ENCODE results near the gene IFNA21. TPM values are rescaled to one million over a fixed set of nuclear protein-coding genes. Genes with fewer than 3 reads are reported as not detected.
A peak's percentile ranks its signal among the peaks of the same experiment; 100 is the strongest.
"Not testable (repeated sequence)": the region's sequence is repeated elsewhere in the genome, so short reads cannot be mapped to it uniquely, and the experiment has no call there.

The IFNA21 gene
- total RNA-seq, 2 donors from 2014 or later = not detected

DNA sequence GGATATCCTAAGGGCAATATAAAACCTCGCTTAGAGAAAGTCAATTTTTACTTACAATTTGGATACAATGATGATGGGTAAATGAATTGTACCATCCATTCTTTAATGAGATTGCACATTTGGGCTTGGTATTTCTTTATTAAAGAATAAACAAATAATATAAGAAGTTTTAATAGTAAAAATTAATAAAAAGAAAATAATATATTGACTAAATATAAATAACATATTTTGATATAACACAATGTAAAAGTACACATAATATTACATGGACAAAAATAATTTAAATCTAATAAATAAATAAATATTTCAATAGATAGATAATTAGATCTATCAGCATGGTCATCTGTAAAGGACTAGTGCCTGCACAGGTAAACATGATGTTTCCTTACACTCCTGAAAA lies 944 bp downstream of the IFNA21 start:
- H3K9me3 Mint-ChIP-seq = no peaks in the 10 kb centered on the region
- H3K4me3 Mint-ChIP-seq = no peak overlapping the region
- H3K27me3 Mint-ChIP-seq = no peaks in the 10 kb centered on the region
- H3K4me1 Mint-ChIP-seq = peaks cover 10% of the 10 kb centered on the region
- no peaks in the 10 kb centered on the region for H3K36me3 Mint-ChIP-seq (ENCODE audit: low read depth)
- H3K27ac Mint-ChIP-seq = no peak overlapping the region
- no peak for ATAC-seq (replicated peaks)

DNA sequence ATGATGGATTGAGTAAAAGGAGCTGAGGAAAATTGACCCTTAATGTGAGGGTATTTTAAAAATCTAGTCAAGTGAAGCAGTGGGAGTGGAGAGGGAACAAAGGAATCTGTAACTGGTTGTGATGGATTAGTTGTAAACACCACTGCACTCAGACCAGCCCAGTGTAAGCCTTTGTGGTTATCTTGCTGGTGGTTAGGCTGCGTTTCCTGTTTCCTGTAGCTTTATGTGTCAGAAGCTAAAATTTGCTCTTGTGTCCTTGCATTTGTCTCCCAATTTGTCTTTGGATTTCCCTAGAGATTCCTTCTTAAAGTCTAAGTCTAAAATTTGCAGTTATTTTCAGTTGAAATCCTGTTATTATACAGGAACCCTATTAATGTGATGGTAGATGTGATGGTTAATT lies 6.3 kb downstream of the IFNA21 start:
- Mint-ChIP-seq H3K36me3 (ENCODE audit: low read depth) (no peaks in the 10 kb centered on the region), H3K27ac (no peak overlapping the region), H3K27me3 (no peaks in the 10 kb centered on the region), H3K4me3 (peak overlapping the region; percentile 28), H3K4me1 (peaks cover 19% of the 10 kb centered on the region), H3K9me3 (no peaks in the 10 kb centered on the region)
- peak; percentile 64 for ATAC-seq (replicated peaks)

DNA sequence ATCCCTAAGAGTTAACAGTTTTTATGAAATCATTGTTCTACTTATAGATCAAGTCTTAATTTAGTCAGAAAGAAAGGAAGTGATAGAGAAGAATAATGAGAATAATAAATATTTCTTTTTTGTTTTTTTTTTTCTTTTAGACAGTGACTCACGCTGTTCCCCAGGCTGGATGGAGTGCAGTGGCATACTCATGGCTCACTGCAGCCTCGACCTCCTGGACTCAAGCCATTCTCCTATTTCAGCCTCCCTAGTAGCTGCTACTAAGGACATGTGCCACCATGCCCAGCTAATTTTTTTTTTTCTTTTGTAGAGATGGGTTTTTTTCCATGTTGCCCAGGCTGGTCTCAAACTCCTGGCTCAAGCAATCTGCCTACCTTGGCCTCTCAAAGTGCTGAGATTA lies 11.0 kb downstream of the IFNA21 start:
- no peak for ATAC-seq (replicated peaks)
- no peak overlapping the region for H3K4me3 Mint-ChIP-seq
- H3K27ac Mint-ChIP-seq = no peak overlapping the region
- H3K9me3 Mint-ChIP-seq = no peaks in the 10 kb centered on the region
- H3K27me3 Mint-ChIP-seq = no peaks in the 10 kb centered on the region
- H3K4me1 Mint-ChIP-seq = peaks cover 9% of the 10 kb centered on the region
- H3K36me3 Mint-ChIP-seq (ENCODE audit: low read depth) = no peaks in the 10 kb centered on the region

DNA sequence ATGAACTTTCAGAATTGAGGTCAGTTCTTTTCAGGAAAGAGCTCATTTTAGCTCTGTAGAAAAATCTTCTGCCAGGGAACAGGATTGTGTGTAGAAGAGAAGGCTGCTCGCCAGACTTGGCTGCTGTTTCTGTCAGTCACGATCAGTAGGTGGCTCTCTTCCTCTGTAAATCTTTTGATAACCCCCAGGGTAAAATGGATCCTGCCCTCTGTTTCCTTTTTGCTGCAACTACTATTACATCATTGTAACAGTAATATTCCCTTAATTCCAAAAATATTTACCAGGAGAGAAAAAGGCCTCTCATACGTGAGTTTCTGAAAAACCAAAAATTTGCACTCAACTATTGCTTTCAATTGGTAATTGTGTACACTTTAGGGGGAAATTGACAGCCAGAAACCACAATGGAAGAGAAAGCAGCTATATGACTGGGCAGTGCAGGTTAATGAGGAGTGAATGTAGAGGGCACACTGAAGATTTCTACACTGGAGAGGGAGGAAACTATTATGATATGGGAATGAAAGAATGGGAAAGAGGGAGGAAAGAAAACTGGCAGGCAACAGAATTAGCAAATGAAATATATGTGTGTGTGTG lies 12.3 kb downstream of the IFNA21 start:
- Mint-ChIP-seq H3K4me3 (no peak overlapping the region), H3K27ac (no peak overlapping the region), H3K4me1 (peaks cover 2% of the 10 kb centered on the region), H3K36me3 (ENCODE audit: low read depth) (no peaks in the 10 kb centered on the region), H3K9me3 (no peaks in the 10 kb centered on the region), H3K27me3 (no peaks in the 10 kb centered on the region)
- peak; percentile 32 for ATAC-seq (replicated peaks)

DNA sequence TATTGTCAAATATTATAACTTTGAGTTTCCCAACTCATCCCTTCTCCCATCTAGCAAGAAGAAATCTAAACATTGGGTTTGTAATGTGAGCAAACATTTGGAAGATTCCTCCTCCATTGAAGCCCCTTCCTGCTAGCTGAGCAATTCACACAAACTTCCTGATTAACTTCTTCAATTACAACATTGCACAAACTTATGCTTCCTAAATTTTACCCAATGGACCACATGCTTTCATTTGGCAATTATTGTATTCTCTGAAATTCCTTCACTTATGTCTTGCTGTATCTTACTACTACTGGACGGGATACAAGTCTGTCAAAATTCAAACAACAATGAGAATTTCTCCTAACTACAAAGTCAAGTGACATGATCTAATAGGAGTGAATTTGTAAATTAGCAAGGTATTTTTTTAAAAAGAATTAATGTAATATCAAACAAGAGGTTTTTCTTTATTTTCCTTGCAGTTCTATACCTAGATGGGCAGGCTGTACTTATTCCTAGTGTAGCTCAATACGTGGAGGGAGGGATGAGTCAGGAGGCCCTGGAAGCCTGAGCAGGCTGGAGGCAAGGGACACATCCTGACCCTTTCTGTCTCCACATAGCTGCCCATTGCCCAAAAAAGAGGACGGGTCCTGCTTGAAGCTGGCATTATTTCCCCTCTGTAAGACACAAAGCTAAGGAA lies 13.0 kb downstream of the IFNA21 start:
- Mint-ChIP-seq H3K27me3 (no peaks in the 10 kb centered on the region), H3K4me3 (no peak overlapping the region), H3K36me3 (ENCODE audit: low read depth) (no peaks in the 10 kb centered on the region), H3K9me3 (no peaks in the 10 kb centered on the region), H3K27ac (no peak overlapping the region), H3K4me1 (no peaks in the 10 kb centered on the region)
- no peak for ATAC-seq (replicated peaks)

DNA sequence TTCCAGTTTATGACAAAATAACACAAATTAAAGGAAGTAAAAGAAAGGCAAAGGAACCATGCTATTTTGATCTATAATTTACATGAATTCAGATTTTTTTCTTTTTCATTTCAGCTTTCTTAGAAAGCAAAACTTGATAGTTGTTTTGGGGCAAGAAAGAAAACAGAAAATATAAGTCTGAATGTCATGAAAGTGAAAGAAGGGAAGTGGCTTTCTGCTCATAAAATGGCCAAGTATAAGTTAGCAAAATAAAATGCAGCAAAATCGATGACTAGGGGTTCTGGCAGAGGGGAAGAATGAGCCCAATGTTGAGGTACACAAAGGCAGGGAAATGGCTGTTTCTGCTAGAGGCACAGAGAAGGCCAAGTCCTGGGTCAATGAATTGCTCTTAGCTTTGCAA lies 21.9 kb downstream of the IFNA21 start:
- H3K36me3 Mint-ChIP-seq (ENCODE audit: low read depth) = no peaks in the 10 kb centered on the region
- no peak overlapping the region for H3K4me3 Mint-ChIP-seq
- H3K9me3 Mint-ChIP-seq = no peaks in the 10 kb centered on the region
- ATAC-seq (replicated peaks) = no peak
- no peak overlapping the region for H3K27ac Mint-ChIP-seq
- H3K27me3 Mint-ChIP-seq = no peaks in the 10 kb centered on the region
- peaks cover 5% of the 10 kb centered on the region for H3K4me1 Mint-ChIP-seq

DNA sequence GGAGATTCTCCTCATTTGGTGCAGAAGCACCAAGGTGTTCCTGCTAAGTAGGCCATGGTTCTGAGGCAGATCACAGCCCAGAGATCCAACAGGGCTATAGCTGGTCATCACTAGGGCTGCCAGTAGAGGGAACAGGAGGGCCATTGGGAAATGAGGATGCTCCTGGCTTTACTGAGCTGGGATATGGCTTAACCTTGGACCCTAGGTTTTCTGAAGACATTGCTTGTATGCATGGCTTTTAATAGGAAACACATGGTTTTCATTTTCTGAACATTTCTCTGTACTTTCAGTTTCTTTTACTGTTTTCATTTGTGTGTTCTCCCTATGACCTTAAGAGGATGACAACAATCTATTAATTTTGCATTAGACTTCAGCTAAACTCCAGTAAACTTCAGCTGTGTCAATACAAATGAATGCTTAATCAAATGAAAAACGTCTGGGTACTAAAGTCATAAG lies 25.0 kb downstream of the IFNA21 start, which contains the start of gene IFNW1:
TSS of gene IFNW1 (minus strand) at position 406 of the 456 bp plus-strand sequence. CDS start at position 144, 262 bp downstream.
- Mint-ChIP-seq H3K4me3 (no peak within 1 kb of the TSS), H3K4me1 (peaks cover 5% of the 10 kb centered on the region), H3K36me3 (ENCODE audit: low read depth) (no peaks in the 10 kb centered on the region), H3K27me3 (no peaks in the 10 kb centered on the region), H3K27ac (no peak within 1 kb of the TSS), H3K9me3 (no peaks in the 10 kb centered on the region)
- no peak for ATAC-seq (replicated peaks)

DNA sequence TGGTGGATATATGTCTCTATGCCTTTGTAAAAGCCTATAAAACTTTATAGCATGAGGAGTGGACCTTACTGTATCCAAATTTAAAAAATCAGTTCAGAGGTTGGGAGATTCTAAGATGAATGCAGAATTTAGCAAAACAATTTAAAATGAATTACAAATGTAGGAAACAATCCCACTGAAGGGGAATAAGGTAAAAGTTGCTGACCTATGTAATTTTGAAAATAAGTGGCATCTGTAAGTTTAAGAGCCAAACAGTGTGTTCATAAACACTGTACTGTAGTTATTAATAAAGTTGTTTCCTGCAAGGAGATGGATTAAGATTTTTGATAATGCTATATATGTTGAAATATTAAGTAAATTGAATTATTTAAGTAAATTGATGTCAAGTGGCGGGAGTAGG lies 29.4 kb downstream of the IFNA21 start:
- H3K36me3 Mint-ChIP-seq (ENCODE audit: low read depth) = no peaks in the 10 kb centered on the region
- no peaks in the 10 kb centered on the region for H3K4me1 Mint-ChIP-seq
- peaks cover 7% of the 10 kb centered on the region for H3K27me3 Mint-ChIP-seq
- no peak for ATAC-seq (replicated peaks)
- no peak overlapping the region for H3K27ac Mint-ChIP-seq
- no peak overlapping the region for H3K4me3 Mint-ChIP-seq
- no peaks in the 10 kb centered on the region for H3K9me3 Mint-ChIP-seq

DNA sequence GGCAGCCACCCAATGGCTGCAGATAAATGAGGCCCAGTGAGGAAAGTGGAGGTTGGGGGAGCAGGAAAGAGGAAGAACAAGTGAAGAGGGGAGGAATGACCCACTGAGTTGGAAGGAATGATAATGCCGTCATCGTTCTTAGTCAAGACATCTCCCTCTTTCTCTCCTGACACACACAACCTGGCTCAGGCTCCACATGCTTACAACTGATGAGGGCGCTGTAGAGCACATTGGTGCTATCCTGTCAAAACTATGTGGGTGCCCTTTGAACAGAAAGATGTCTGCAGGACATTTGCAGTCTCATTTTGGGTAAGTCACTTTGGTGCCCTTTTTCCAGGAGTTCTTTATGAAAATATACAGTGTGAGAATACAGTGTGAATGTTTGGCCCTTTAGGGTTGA lies 30.7 kb downstream of the IFNA21 start:
- Mint-ChIP-seq H3K27ac (no peak overlapping the region), H3K4me1 (no peaks in the 10 kb centered on the region), H3K36me3 (ENCODE audit: low read depth) (no peaks in the 10 kb centered on the region), H3K27me3 (peaks cover 7% of the 10 kb centered on the region), H3K9me3 (no peaks in the 10 kb centered on the region), H3K4me3 (no peak overlapping the region)
- ATAC-seq (replicated peaks) = no peak

DNA sequence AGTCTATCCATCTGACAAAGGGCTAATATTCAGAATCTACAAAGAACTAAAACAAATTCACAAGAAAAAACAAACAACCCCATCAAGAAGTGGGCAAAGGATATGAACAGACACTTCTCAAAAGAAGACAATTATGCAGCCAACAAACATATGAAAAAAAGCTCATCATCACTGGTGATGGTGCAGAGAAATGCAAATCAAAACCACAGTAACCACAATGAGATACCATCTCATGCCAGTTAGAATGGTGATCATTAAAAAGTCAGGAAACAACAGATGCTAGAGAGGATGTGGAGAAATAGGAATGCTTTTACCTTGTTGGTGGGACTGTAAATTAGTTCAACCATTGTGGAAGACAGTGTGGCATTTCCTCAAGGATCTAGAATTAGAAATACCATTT lies 38.3 kb downstream of the IFNA21 start:
- not testable (repeated sequence) for H3K36me3 Mint-ChIP-seq (ENCODE audit: low read depth); H3K4me3 Mint-ChIP-seq; H3K4me1 Mint-ChIP-seq; H3K27ac Mint-ChIP-seq; ATAC-seq (replicated peaks); H3K9me3 Mint-ChIP-seq; H3K27me3 Mint-ChIP-seq

DNA sequence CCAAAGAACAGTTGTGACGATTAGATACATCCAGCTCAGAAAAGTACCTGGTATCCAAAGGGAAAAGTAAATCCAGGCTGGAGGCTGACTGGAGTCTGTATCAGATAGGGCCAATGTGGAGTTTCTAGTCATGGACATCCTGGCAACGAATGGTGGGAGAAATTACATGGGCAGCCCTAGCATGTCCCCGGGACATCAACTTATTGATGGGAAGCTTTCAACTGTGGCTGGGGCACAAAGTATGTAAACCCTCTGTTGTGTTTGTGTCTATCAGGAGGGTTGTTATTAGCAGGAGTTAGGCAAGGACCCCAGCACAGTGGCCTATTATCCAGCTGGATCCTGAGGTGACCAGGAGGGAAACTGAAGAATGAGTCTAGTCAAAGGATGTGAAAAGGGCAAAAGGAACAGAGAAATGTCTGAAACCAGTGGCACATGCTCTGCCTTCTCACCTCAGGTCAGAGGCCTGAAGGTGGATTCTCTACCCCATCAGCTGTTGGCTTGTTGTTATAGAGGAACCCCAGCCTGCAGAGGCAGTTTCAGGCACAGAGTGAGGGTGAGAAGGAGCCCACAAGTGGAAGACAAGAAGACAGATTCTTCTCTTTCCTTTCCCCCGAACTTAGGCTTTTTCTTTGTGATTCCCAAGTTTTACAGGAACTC lies 44.7 kb downstream of the IFNA21 start:
- no peaks in the 10 kb centered on the region for H3K4me1 Mint-ChIP-seq
- ATAC-seq (replicated peaks) = no peak
- H3K27me3 Mint-ChIP-seq = peaks cover 5% of the 10 kb centered on the region
- no peaks in the 10 kb centered on the region for H3K9me3 Mint-ChIP-seq
- no peak overlapping the region for H3K27ac Mint-ChIP-seq
- H3K36me3 Mint-ChIP-seq (ENCODE audit: low read depth) = no peaks in the 10 kb centered on the region
- no peak overlapping the region for H3K4me3 Mint-ChIP-seq

DNA sequence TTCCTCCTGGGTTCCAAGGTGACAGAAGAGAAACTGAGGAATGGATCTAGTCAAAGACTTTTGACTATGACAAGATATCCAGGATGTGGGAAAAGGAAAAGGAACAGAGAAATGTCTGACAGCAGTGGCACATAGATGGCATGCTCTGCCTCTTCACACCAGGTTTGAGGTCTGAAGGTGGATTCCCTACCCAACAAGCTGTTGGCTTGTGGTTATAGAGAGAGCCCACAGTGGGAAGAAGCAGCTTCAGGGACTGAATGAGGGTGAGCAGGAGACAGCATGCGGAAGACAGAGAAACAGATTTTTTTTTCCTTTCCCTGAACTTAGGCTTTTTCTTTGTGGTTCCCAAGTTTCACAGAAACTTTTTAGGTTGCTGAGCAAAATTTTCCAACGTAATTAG lies 45.4 kb downstream of the IFNA21 start:
- no peaks in the 10 kb centered on the region for H3K9me3 Mint-ChIP-seq

DNA sequence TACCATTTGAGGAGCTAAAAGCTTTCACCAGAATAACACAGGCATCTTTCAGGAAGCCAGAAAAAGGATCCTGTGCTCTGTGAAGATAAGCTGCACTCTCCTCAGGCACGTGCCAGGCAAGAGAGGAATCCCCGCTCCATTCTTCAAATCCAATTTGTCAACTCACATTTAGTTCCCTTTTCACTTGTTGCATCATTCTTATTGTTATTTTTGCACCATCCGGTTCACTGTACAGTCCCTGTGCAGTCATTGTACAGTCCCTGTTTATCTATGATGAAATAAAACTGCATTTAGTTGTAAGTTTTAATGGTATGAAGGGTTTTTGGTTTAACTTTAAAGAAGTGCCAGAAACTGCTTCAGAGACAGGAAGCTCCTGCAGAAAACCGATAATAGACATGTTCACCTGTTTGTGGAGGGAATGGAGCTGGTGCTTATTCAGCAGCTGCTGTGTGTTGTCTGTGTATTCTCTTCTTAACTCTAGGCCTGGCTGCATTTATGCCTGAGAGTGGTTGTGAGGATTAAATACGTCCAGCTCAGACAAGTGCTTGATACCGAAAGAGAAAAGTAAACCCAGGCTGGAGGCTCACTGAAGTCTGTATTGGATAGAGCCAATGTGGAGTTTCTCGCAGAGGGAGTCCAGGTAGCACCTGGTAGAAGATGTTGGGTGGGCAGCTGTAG lies 47.2 kb downstream of the IFNA21 start:
- Mint-ChIP-seq H3K27me3 (peaks cover 7% of the 10 kb centered on the region), H3K4me3 (no peak overlapping the region), H3K27ac (no peak overlapping the region), H3K9me3 (no peaks in the 10 kb centered on the region), H3K36me3 (ENCODE audit: low read depth) (no peaks in the 10 kb centered on the region), H3K4me1 (no peaks in the 10 kb centered on the region)
- no peak for ATAC-seq (replicated peaks)

More for the DNA sequence above, 45.4 kb downstream of the IFNA21 start:
- Mint-ChIP-seq H3K27me3 (peaks cover 10% of the 10 kb centered on the region), H3K4me3 (no peak overlapping the region), H3K4me1 (no peaks in the 10 kb centered on the region), H3K27ac (no peak overlapping the region), H3K36me3 (ENCODE audit: low read depth) (no peaks in the 10 kb centered on the region)
- ATAC-seq (replicated peaks) = peak; percentile 42
